Measurements from ENCODE around the gene SMIM1. TPM values are rescaled to one million over a fixed set of nuclear protein-coding genes. Genes with fewer than 3 reads are reported as not detected.

SMIM1 gene
- total and polyA plus RNA-seq, 9 of the 15 experiments (the other 6 are each of a cell fraction or from before 2014, with no cell fraction given) = 2.3 to 125 (median 24.3) TPM

GRCh38 chr1:3727042-3727824, 45.3 kb upstream of the SMIM1 start (continued):
- TF ChIP-seq MIER1 (IDR thresholded peaks at IDR 0.05; ENCODE audit: low read depth) (no peak), FOXJ3 (CRISPR knock-in tag; IDR thresholded peaks at IDR 0.05) (no peak), RBFOX2 (IDR thresholded peaks at IDR 0.05; ENCODE audit: low read depth, low read length) (0 out of 2 replicates have a peak, but pooled peaks have one; percentile 21), ZBTB7A (IDR thresholded peaks at IDR 0.05; ENCODE audit: borderline replicate concordance, control insufficient read depth, low read depth, low read length) (peak; percentile 64; the same call in 1 of the 2 replicates), RFX5 (IDR thresholded peaks at IDR 0.05; ENCODE audit: low read depth, low read length) (no peak), KHSRP (IDR thresholded peaks at IDR 0.05) (no peak), ZNF175 (CRISPR knock-in tag; IDR thresholded peaks at IDR 0.05; ENCODE audit: low read depth) (no peak), NFE2L1 (tag; IDR thresholded peaks at IDR 0.05; ENCODE audit: borderline replicate concordance, low read depth) (no peak), ZNF431 (CRISPR knock-in tag; IDR thresholded peaks at IDR 0.05) (0 out of 2 replicates have a peak, but pooled peaks have one; percentile 16), SMARCE1 (IDR thresholded peaks at IDR 0.05) (no peak), DIDO1 (tag; IDR thresholded peaks at IDR 0.05; ENCODE audit: low read depth) (no peak), ZNF263 (CRISPR knock-in tag; IDR thresholded peaks at IDR 0.05; ENCODE audit: borderline replicate concordance) (0 out of 2 replicates have a peak, but pooled peaks have one; percentile 22), POLR2G (IDR thresholded peaks at IDR 0.05; ENCODE audit: low read depth, low read length) (peak; percentile 20; the same call in 1 of the 2 replicates), CHD4 (IDR thresholded peaks at IDR 0.05; ENCODE audit: insufficient read depth, insufficient replicate concordance, low read depth, low read length, poor library complexity, severe bottlenecking) (no peak), TAF9B (IDR thresholded peaks at IDR 0.05; ENCODE audit: partially characterized antibody) (no peak), FOXA1 (IDR thresholded peaks at IDR 0.05; ENCODE audit: borderline replicate concordance) (no peak), MCM7 (IDR thresholded peaks at IDR 0.05) (no peak), NFE2 (IDR thresholded peaks at IDR 0.05; ENCODE audit: low read depth) (no peak), MEF2D (tag; conservative IDR thresholded peaks at IDR 0.05; ENCODE audit: low read depth) (no peak)
- TF ChIP-seq, protein P1, sequence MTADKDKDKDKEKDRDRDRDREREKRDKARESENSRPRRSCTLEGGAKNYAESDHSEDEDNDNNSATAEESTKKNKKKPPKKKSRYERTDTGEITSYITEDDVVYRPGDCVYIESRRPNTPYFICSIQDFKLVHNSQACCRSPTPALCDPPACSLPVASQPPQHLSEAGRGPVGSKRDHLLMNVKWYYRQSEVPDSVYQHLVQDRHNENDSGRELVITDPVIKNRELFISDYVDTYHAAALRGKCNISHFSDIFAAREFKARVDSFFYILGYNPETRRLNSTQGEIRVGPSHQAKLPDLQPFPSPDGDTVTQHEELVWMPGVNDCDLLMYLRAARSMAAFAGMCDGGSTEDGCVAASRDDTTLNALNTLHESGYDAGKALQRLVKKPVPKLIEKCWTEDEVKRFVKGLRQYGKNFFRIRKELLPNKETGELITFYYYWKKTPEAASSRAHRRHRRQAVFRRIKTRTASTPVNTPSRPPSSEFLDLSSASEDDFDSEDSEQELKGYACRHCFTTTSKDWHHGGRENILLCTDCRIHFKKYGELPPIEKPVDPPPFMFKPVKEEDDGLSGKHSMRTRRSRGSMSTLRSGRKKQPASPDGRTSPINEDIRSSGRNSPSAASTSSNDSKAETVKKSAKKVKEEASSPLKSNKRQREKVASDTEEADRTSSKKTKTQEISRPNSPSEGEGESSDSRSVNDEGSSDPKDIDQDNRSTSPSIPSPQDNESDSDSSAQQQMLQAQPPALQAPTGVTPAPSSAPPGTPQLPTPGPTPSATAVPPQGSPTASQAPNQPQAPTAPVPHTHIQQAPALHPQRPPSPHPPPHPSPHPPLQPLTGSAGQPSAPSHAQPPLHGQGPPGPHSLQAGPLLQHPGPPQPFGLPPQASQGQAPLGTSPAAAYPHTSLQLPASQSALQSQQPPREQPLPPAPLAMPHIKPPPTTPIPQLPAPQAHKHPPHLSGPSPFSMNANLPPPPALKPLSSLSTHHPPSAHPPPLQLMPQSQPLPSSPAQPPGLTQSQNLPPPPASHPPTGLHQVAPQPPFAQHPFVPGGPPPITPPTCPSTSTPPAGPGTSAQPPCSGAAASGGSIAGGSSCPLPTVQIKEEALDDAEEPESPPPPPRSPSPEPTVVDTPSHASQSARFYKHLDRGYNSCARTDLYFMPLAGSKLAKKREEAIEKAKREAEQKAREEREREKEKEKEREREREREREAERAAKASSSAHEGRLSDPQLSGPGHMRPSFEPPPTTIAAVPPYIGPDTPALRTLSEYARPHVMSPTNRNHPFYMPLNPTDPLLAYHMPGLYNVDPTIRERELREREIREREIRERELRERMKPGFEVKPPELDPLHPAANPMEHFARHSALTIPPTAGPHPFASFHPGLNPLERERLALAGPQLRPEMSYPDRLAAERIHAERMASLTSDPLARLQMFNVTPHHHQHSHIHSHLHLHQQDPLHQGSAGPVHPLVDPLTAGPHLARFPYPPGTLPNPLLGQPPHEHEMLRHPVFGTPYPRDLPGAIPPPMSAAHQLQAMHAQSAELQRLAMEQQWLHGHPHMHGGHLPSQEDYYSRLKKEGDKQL (CRISPR knock-in tag; IDR thresholded peaks at IDR 0.05; ENCODE audit: borderline replicate concordance) = no peak
